VCaP (cell line): ENCODE results near the gene ADGRV1.
A peak's percentile ranks its signal among the peaks of the same experiment; 100 is the strongest.

Experiments used
- H3K27ac ChIP-seq: fragments of 450-650 bp; 2 replicates; pipeline ENCODE4 v1.5.1; 2017
- TF ChIP-seq, protein P1 (sequence below): fragments of 450-650 bp; conservative IDR thresholded peaks from 2 replicates; pipeline ENCODE4 v1.5.1; 2017; ENCODE audit warnings: mild to moderate bottlenecking, moderate library complexity

The ADGRV1 gene

DNA sequence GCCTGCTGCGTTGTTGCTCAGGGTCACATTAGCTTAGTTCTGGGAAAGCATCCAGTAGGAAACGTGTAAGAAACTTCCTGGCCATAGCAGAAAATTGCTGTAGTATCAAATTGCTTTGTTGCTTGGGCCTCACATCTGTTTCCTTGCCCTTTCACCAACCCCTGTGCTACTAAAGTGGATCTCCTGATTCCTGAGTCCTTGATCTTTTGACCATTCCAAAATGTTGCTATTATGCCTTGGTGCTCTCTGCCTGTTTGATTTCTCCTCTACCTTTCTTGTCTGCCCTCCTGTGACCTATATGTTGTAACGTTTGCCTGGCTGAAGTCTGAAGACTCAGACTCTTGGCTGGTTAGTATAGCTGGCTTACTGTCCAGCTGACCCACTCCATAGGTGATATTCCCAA is 350.5 kb downstream of the ADGRV1 start:
- TF ChIP-seq, protein P1, sequence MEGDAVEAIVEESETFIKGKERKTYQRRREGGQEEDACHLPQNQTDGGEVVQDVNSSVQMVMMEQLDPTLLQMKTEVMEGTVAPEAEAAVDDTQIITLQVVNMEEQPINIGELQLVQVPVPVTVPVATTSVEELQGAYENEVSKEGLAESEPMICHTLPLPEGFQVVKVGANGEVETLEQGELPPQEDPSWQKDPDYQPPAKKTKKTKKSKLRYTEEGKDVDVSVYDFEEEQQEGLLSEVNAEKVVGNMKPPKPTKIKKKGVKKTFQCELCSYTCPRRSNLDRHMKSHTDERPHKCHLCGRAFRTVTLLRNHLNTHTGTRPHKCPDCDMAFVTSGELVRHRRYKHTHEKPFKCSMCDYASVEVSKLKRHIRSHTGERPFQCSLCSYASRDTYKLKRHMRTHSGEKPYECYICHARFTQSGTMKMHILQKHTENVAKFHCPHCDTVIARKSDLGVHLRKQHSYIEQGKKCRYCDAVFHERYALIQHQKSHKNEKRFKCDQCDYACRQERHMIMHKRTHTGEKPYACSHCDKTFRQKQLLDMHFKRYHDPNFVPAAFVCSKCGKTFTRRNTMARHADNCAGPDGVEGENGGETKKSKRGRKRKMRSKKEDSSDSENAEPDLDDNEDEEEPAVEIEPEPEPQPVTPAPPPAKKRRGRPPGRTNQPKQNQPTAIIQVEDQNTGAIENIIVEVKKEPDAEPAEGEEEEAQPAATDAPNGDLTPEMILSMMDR, result no peak
- peak overlapping the region; percentile 69 for H3K27ac ChIP-seq

DNA sequence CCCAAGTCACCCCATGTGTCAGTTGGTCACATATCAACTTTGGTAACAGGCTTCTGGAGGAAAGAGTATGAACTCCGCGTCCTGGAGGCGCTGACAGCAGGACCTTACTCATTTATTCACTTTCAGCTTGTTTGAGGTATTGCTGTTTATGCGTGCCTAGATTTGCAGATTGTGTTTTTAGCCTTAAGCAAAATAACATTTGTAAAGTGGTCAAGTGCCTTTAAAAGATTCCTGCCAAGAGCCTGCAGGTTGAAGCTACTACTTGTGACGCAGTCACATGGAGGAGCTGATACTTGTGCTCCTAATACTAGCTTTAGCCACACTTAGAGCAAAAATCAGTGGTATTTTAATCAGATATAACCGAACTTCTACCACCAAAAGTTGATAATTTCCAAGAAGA is 351.3 kb downstream of the ADGRV1 start:
- peak overlapping the region; percentile 69 for H3K27ac ChIP-seq
- TF ChIP-seq, protein P1, result no peak

DNA sequence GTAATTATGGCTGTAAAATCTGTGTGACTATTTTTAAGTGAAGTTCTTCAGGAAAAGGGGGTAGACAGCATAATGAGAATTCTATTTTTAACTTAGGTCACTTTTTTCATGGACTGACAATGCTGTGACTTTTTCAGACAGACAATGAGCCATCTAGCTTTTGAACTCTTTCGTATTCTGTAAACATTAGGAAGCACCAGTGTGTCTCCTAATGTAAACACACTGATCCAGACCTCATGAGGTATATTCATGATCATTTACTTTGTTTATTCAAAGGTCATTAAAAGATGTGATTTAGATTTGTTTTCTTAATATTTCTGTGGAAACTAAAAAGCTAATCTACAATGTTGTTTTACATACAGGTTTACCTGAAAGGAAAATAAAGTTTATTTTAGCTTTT is 352.6 kb downstream of the ADGRV1 start:
- TF ChIP-seq, protein P1, result no peak
- H3K27ac ChIP-seq, result peak overlapping the region; percentile 69

DNA sequence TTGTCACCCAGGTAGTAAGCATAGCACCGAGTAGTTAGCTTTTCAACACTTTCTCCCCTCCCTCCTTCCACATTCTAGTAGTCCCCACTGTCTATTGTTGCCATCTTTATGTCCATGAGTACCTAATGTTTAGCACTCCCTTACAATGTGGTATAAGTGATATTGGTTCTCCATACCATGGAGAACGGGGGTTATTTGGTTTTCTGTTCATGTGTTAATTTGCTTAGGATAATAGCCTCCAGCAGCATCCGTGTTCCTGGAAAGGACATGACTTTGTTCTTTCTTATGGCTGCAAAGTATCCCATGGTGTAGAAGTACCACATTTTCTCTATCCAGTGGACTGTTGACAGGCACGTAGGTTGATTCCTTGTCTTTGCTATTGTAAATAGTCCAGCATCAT is 353.9 kb downstream of the ADGRV1 start:
- TF ChIP-seq, protein P1, result no peak
- peak overlapping the region; percentile 69 for H3K27ac ChIP-seq

DNA sequence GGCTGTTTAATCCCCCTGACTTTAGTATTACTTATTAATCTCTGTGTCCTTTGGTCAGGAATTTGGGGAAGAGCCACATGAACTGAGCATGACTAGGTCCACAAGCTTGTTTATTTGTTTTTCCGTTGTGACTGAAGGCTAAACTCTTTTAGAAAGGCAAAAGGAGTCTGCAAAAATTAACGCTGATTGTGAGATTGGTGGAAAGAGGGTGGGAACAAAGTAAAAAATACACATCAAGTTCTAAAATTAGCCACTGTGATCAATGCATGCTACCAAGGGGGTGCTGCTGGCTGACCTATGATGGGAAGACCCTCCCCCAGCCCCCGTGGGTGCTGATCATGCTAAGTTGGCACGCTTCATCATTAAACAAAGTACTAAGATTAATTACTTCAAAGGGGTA is 356.8 kb downstream of the ADGRV1 start:
- H3K27ac ChIP-seq, result no peak overlapping the region; the same call in 1 of the 2 replicates
- TF ChIP-seq, protein P1, result no peak

DNA sequence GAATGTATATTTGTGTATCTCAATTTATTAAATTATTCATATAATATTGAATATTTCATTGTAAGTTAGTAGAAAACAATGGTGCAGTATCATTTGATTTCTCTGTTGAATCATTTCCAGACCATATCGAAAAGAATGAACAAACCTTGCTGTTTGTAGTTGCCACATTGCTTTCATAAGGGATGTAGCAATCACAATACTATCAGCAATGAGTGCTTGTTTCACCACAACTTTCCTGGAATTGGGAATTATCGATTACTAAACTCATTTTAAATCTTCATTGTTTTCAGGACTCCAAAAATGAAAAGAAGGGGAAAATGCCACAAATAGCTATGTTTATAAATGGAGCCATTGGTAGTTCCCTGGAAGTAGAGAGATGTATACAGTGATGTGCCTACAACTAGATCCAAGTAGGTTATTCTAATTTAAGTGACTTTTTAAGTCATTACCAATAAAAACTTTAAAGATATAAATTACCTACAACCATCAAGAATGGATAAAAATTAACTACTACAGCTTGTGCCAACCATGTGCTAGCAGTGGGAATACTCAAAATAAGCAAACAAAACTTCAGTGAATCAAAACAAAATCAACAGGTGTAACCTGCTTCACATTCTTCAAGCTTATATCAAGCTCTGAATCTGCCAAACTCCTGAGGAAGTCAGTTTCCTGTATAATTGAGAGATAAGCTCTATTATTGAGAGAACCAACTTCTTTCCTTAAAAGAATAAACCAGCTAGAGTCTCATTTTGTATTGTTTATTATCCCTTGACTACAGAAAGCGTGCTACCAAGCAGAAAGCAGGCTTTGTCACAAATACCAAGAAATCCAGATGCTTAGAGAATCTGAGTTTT is 358.6 kb downstream of the ADGRV1 start:
- TF ChIP-seq, protein P1, result no peak
- H3K27ac ChIP-seq, result peak overlapping the region; percentile 81

DNA sequence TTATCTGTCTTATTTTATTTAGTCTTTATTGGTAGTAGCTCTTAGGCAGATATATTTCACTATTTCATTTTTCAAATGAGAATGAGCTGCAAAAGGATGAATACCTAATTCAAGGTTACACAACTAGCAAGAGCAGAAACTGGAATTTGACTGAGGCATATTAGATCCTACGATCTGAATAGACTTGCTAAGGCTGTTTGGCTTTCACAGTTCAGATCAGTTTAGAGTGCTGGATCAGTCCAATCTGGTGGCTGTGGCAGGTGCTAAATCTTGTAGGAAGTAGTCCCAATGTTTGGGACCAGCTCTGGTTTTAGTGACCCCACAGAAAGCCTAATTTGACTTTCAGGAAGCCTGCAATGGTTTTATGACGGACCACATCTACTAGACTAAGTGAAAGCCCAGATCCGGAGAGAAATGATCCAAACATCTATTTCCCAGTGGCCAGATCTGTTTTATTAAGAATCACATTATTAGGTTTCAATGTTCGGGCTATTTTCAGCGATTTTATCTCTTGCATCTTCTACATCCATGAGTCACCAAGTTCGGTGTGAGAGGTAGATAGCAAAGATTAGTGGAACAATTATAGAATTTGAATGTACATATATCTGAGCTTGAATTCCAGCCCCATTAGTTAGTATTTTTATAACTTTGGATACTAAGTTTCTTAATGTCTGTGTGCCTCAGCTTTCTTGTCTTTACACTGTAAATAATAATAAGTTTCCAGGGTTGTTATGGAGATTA is 359.5 kb downstream of the ADGRV1 start:
- peak overlapping the region; percentile 81 for H3K27ac ChIP-seq
- TF ChIP-seq, protein P1, result no peak
